ENCODE results near the gene LAMA4. TPM values are rescaled to one million over a fixed set of nuclear protein-coding genes. Genes with fewer than 3 reads are reported as not detected.

The LAMA4 gene
- total RNA-seq, 1 donor from 2014 or later: 46.4 TPM

DNA sequence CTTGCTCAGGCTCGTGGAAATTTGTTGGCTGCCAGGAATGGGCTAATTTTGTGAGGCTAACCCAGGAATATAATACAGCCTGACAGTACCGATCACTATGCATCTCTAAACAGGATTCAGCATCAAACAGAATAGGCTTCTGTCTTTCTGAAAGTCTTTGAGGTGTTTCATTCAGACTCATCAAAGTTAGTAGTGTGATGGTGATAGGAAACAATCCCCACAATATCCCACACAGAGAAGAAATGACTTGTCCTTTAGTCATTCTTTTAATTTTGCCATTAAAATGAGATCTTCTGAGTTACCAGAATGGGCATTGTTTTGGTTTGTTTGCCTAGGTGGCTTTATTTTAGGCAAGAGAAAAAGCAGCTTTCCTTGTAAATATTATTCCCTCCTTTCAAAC, 112.7 kb downstream of the LAMA4 start:
- TF ChIP-seq CTCF (IDR thresholded peaks at IDR 0.05; ENCODE audit: unreplicated experiment): no peak
- no peak overlapping the region for H3K4me3 Mint-ChIP-seq
- peaks cover 13% of the 10 kb centered on the region for H3K36me3 Mint-ChIP-seq
- no peak overlapping the region for H3K27ac Mint-ChIP-seq
- DNase-seq (ENCODE audit: low spot score in 2 of 2, unreplicated experiment in 2 of 2): no peak
- H3K27me3 Mint-ChIP-seq (ENCODE audit: low read depth): no peaks in the 10 kb centered on the region
- no peaks in the 10 kb centered on the region for H3K9me3 Mint-ChIP-seq
- H3K4me1 Mint-ChIP-seq: no peaks in the 10 kb centered on the region

- TF ChIP-seq CTCF (IDR thresholded peaks at IDR 0.05; ENCODE audit: unreplicated experiment): no peak
- Mint-ChIP-seq H3K4me3 (no peak overlapping the region), H3K27me3 (ENCODE audit: low read depth) (no peaks in the 10 kb centered on the region), H3K9me3 (no peaks in the 10 kb centered on the region), H3K36me3 (peaks cover 15% of the 10 kb centered on the region), H3K27ac (no peak overlapping the region), H3K4me1 (no peaks in the 10 kb centered on the region)
- no peak for DNase-seq (ENCODE audit: low spot score in 2 of 2, unreplicated experiment in 2 of 2)
These were observed 115.3 kb downstream of the LAMA4 start for GRCh38 chr6:112139052-112139451.

DNA sequence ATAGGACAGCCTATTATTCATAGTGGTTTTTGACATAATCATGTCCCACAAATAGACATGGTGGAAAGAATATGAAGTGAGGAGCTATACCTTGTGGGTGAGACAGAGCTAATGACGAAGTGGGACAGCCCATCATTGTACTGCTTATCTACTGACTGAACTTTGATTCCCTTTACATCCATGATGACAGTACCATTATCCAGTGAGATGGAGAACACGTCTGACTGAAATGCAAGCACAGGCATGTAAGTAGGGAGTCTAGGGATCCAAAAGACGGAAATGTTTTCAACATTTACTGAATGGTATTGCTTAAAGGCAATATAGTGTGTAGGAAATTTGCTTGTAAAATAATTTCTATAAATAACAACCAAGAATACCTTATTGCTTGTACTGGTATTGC, 123.5 kb downstream of the LAMA4 start:
- H3K4me3 Mint-ChIP-seq: no peak overlapping the region
- H3K36me3 Mint-ChIP-seq: peaks cover 10% of the 10 kb centered on the region

GRCh38 chr6:112128208-112128607, 126.2 kb downstream of the LAMA4 start:
- Mint-ChIP-seq H3K27ac (no peak overlapping the region), H3K4me3 (no peak overlapping the region), H3K4me1 (no peaks in the 10 kb centered on the region), H3K9me3 (no peaks in the 10 kb centered on the region), H3K27me3 (ENCODE audit: low read depth) (no peaks in the 10 kb centered on the region), H3K36me3 (peaks cover 10% of the 10 kb centered on the region)
- TF ChIP-seq CTCF (IDR thresholded peaks at IDR 0.05; ENCODE audit: unreplicated experiment): no peak
- DNase-seq (ENCODE audit: low spot score in 2 of 2, unreplicated experiment in 2 of 2): no peak

More for the DNA sequence above, 123.5 kb downstream of the LAMA4 start:
- Mint-ChIP-seq H3K9me3 (no peaks in the 10 kb centered on the region), H3K4me1 (no peaks in the 10 kb centered on the region), H3K27me3 (ENCODE audit: low read depth) (no peaks in the 10 kb centered on the region), H3K27ac (no peak overlapping the region)
- no peak for DNase-seq (ENCODE audit: low spot score in 2 of 2, unreplicated experiment in 2 of 2)
- no peak for TF ChIP-seq CTCF (IDR thresholded peaks at IDR 0.05; ENCODE audit: unreplicated experiment)

GRCh38 chr6:112123982-112124381, 130.4 kb downstream of the LAMA4 start:
- Mint-ChIP-seq H3K4me3 (no peak overlapping the region), H3K9me3 (no peaks in the 10 kb centered on the region), H3K27ac (no peak overlapping the region), H3K4me1 (no peaks in the 10 kb centered on the region), H3K27me3 (ENCODE audit: low read depth) (no peaks in the 10 kb centered on the region), H3K36me3 (peaks cover 16% of the 10 kb centered on the region)
- TF ChIP-seq CTCF (IDR thresholded peaks at IDR 0.05; ENCODE audit: unreplicated experiment): no peak
- no peak for DNase-seq (ENCODE audit: low spot score in 2 of 2, unreplicated experiment in 2 of 2)

DNA sequence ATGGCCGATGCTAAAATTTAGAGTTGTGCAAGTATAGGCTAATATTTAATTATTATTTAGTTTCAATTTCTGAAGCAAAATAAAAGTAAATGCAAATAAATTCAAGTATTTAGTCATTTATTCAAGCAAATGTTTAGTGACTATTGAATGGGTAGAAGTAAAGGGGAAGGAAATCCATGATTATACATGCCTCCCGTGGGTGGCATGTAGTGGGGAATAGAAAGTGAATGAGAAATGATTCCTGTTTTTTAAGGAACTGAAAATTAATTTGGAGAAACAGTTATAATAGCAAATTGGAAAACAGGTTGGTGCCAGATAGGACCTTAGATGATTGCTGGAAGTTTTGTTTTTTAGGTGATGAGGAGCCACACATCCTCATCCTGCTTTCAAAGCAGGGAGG, 131.6 kb downstream of the LAMA4 start:
- H3K27ac Mint-ChIP-seq: no peak overlapping the region
- TF ChIP-seq CTCF (IDR thresholded peaks at IDR 0.05; ENCODE audit: unreplicated experiment): no peak
- no peak for DNase-seq (ENCODE audit: low spot score in 2 of 2, unreplicated experiment in 2 of 2)
- no peaks in the 10 kb centered on the region for H3K9me3 Mint-ChIP-seq
- H3K36me3 Mint-ChIP-seq: peaks cover 12% of the 10 kb centered on the region
- H3K27me3 Mint-ChIP-seq (ENCODE audit: low read depth): no peaks in the 10 kb centered on the region
- H3K4me3 Mint-ChIP-seq: no peak overlapping the region
- no peaks in the 10 kb centered on the region for H3K4me1 Mint-ChIP-seq

Measured in mesothelial cell of epicardium (in vitro differentiated cells).